GM12865 (cell line): ENCODE measurements around the gene PRAF2.

Experiments
- DNase-seq: peaks from one replicate; pipeline ENCODE4 v3.0.0; 2010; ENCODE audit warnings: low read depth
- H3K4me3 ChIP-seq: 2 replicates; pipeline ENCODE4 v1.5.1; 2011; ENCODE audit warnings: mild to moderate bottlenecking, low read depth, low read length, control low read depth
- CTCF ChIP-seq: IDR thresholded peaks from 2 replicates; pipeline ENCODE4 v1.5.1; 2011; ENCODE audit warnings: low read length, control low read depth, low read depth, inconsistent platforms; ENCODE audit not compliant: insufficient read depth; ENCODE audit errors: missing control alignments

Gene PRAF2

GRCh38 chrX:49077941-49078340, 4.1 kb upstream of the PRAF2 start:
- no peak overlapping the region for H3K4me3 ChIP-seq
- TF ChIP-seq CTCF: no peak
- DNase-seq: no peak

- no peak for DNase-seq
- no peak overlapping the region for H3K4me3 ChIP-seq
- no peak for TF ChIP-seq CTCF
These were observed 1.5 kb upstream of the PRAF2 start for GRCh38 chrX:49075347-49075746.

GRCh38 chrX:49072712-49073095, 1.1 kb downstream of the PRAF2 start:
- TF ChIP-seq CTCF: no peak
- no peak for DNase-seq
- H3K4me3 ChIP-seq: no peak overlapping the region; the same call in 1 of the 2 replicates

- no peak overlapping the region for H3K4me3 ChIP-seq
These were observed 1.7 kb downstream of the PRAF2 start for GRCh38 chrX:49071877-49072711.

GRCh38 chrX:49070988-49071387, 2.8 kb downstream of the PRAF2 start:
- H3K4me3 ChIP-seq: no peak overlapping the region
- TF ChIP-seq CTCF: no peak
- no peak for DNase-seq

More at GRCh38 chrX:49071877-49072711, 1.7 kb downstream of the PRAF2 start:
- DNase-seq: no peak
- TF ChIP-seq CTCF: no peak

GRCh38 chrX:49069038-49069437, 4.8 kb downstream of the PRAF2 start:
- no peak for TF ChIP-seq CTCF
- DNase-seq: no peak
- H3K4me3 ChIP-seq: no peak overlapping the region
